ENCODE results near the gene KLHL24. TPM values are rescaled to one million over a fixed set of nuclear protein-coding genes. Genes with fewer than 3 reads are reported as not detected.

The KLHL24 gene
- total and polyA plus RNA-seq, 2 experiments from 2014 or later = 8.2 to 51.0 TPM

- peaks cover 2% of the 10 kb centered on the region for H3K27me3 Mint-ChIP-seq (ENCODE audit: insufficient read depth, low read depth, poor library complexity)
- TF ChIP-seq JUNB (IDR thresholded peaks at IDR 0.05; ENCODE audit: unreplicated experiment) = no peak
- no peak for TF ChIP-seq ZNF462 (CRISPR knock-in tag; IDR thresholded peaks at IDR 0.05)
- no peak for TF ChIP-seq ZNF331 (CRISPR knock-in tag; IDR thresholded peaks at IDR 0.05; ENCODE audit: low read depth)
- no peak for TF ChIP-seq POLR2AphosphoS5 (IDR thresholded peaks at IDR 0.05; ENCODE audit: low read depth)
- TF ChIP-seq EZH2phosphoT487 (IDR thresholded peaks at IDR 0.05; ENCODE audit: unreplicated experiment) = no peak
- no peak for TF ChIP-seq NANOG (IDR thresholded peaks at IDR 0.05; ENCODE audit: borderline replicate concordance)
- no peak for TF ChIP-seq EZH2 (IDR thresholded peaks at IDR 0.05; ENCODE audit: low read depth, unreplicated experiment)
- no peak for TF ChIP-seq ZNF114 (CRISPR knock-in tag; IDR thresholded peaks at IDR 0.05)
- no peak for TF ChIP-seq CREB1 (CRISPR knock-in tag; IDR thresholded peaks at IDR 0.05; ENCODE audit: low read depth)
- no peak for TF ChIP-seq STAT1 (IDR thresholded peaks at IDR 0.05; ENCODE audit: unreplicated experiment)
- TF ChIP-seq CTCF (conservative IDR thresholded peaks at IDR 0.05; ENCODE audit: low read depth in 2 of 2) = no peak
- TF ChIP-seq, protein P1, sequence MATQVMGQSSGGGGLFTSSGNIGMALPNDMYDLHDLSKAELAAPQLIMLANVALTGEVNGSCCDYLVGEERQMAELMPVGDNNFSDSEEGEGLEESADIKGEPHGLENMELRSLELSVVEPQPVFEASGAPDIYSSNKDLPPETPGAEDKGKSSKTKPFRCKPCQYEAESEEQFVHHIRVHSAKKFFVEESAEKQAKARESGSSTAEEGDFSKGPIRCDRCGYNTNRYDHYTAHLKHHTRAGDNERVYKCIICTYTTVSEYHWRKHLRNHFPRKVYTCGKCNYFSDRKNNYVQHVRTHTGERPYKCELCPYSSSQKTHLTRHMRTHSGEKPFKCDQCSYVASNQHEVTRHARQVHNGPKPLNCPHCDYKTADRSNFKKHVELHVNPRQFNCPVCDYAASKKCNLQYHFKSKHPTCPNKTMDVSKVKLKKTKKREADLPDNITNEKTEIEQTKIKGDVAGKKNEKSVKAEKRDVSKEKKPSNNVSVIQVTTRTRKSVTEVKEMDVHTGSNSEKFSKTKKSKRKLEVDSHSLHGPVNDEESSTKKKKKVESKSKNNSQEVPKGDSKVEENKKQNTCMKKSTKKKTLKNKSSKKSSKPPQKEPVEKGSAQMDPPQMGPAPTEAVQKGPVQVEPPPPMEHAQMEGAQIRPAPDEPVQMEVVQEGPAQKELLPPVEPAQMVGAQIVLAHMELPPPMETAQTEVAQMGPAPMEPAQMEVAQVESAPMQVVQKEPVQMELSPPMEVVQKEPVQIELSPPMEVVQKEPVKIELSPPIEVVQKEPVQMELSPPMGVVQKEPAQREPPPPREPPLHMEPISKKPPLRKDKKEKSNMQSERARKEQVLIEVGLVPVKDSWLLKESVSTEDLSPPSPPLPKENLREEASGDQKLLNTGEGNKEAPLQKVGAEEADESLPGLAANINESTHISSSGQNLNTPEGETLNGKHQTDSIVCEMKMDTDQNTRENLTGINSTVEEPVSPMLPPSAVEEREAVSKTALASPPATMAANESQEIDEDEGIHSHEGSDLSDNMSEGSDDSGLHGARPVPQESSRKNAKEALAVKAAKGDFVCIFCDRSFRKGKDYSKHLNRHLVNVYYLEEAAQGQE (IDR thresholded peaks at IDR 0.05; ENCODE audit: unreplicated experiment) = no peak
- TF ChIP-seq ETS1 (IDR thresholded peaks at IDR 0.05) = no peak
- no peak overlapping the region for H3K4me3 ChIP-seq
- no peak overlapping the region for H2AFZ ChIP-seq
- H3K9me3 Mint-ChIP-seq = peaks cover 13% of the 10 kb centered on the region
- no peaks in the 10 kb centered on the region for H3K79me2 ChIP-seq (replicated peaks; ENCODE audit: insufficient read depth)
- no peak for DNase-seq (ENCODE audit: low spot score)
- no peaks in the 10 kb centered on the region for H3F3A ChIP-seq (replicated peaks; ENCODE audit: low read depth)
- H3K4me2 ChIP-seq = no peak overlapping the region
- no peak for ATAC-seq
- H3K27me3 ChIP-seq (ENCODE audit: insufficient read depth) = no peaks in the 10 kb centered on the region
- H3K4me3 Mint-ChIP-seq = no peak overlapping the region
- H3K27ac Mint-ChIP-seq = no peak overlapping the region
- H3K4me1 Mint-ChIP-seq = no peaks in the 10 kb centered on the region
- no peaks in the 10 kb centered on the region for H3K4me1 ChIP-seq (ENCODE audit: insufficient read depth)
- no peaks in the 10 kb centered on the region for H3K36me3 ChIP-seq (ENCODE audit: insufficient read depth)
- H4K20me1 ChIP-seq (replicated peaks; ENCODE audit: insufficient read depth) = no peaks in the 10 kb centered on the region
- no peak overlapping the region for H3K27ac ChIP-seq (ENCODE audit: low read depth)
- H3K9me2 ChIP-seq (ENCODE audit: insufficient read depth) = no peaks in the 10 kb centered on the region
- peaks cover 12% of the 10 kb centered on the region for H3K36me3 Mint-ChIP-seq (ENCODE audit: low read depth)
Observed at GRCh38 chr3:183597959-183598358, 37.5 kb upstream of the KLHL24 start.
